ENCODE results near the gene C1RL.
A peak's percentile ranks its signal among the peaks of the same experiment; 100 is the strongest.

Gene C1RL

GRCh38 chr12:7091171-7091570 is 17.8 kb downstream of the C1RL start:
- DNase-seq: no peak

DNA sequence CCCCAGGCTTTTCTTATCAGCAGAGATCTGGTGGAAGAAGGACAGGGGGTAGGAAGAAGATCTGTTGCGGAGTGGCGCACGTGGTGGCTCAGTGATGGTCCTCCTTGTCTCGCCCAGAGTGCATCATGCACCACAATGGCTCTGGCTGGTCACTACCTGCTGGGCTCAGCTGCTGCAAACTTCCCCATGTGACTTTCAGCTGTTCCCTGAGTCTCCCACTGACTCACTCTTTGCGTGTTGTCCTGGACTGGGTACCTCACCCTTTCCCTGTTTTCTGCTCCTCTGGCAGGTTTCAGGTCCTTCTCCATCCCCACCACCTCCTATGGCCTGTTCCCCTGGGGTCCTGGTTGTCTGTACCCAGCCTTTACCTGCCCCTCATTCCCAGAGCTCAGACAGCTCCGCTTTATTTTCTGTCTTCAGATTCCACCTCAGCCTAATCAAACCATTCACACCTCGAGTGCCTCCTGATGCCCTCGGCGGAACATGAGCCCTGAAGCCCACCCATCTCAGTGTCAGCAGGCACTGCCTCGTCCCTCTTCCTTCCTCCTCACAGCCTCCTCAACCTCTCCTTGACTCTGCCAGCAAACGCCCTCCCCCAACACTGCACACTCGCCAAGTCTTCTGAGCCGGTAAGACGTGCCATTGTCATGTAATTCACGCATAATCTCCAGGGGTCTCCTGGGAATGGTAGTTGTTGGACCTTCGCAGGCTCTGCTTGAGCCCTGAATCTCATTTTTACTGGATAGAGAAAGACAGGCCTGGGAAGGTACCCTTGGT is 18.6 kb downstream of the C1RL start:
- no peak for DNase-seq

DNA sequence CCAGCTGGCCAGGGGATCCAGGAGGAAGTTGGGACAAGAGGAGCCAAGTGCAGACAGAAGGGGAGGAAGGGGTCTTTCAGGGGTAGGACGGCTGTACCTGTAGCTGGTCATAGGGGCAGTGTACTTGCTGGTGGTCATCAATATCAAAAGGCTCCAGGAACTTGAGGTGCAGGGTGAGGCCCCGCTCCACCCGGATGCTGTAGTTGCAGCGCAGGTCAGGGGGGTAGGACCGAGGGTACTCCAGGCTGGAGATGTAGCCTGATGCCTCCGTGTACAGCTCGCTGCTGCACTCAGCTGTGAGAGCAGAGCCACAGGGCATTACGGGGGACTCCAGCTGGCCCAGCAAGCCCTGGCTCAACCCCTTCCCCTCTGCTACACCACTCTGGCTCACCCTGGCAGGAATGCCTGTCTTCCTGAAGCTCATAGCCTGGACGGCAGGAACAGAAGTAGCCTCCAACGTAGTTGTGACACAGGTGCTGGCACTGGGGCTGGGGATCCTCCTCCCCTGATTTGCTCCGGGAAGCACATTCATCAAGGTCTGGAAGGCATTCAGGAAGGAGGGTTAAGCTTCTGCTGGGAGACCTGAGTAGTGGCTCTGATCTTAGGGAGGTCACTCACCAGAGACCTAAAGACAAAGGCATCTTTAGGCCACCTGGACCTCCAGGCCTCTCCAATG is 19.7 kb downstream of the C1RL start:
- DNase-seq: no peak

DNA sequence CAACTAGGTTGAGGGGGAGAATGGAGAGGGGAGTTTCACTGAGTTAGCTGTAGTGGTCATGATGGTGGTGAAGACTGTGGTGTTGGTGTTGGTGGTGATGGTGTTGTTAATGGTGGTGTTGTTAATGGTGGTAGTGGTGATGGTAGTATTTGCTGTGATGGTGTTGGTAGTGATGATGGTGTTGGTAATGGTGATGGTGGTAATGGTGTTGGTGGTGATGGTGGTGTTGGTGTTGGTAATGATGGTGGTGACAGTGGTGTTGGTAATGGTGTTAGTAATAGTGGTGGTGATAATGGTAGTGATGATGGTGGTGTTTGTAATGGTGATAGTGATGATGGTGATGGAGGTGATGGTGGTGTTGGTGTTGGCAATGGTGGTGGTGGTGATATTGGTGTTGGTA is 25.9 kb downstream of the C1RL start:
- DNase-seq: no peak

- no peak for DNase-seq
Measured at GRCh38 chr12:7081037-7081436, 28.0 kb downstream of the C1RL start.

DNA sequence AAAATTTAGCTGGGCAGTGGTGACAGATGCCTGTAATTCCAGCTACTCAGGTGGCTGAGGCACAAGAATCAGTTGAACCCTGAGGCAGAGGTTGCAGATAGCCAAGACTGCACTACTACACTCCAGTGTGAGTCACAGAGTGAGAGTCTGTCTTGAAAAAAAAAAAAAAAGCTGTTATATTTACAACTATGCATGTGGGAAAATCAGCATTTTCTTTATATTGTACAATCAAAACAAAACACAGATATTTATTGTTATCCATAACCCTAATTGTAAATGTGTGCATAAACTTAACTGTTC is 29.2 kb downstream of the C1RL start:
- DNase-seq: peak; percentile 62

GRCh38 chr12:7078163-7078562 is 30.9 kb downstream of the C1RL start:
- no peak for DNase-seq

DNA sequence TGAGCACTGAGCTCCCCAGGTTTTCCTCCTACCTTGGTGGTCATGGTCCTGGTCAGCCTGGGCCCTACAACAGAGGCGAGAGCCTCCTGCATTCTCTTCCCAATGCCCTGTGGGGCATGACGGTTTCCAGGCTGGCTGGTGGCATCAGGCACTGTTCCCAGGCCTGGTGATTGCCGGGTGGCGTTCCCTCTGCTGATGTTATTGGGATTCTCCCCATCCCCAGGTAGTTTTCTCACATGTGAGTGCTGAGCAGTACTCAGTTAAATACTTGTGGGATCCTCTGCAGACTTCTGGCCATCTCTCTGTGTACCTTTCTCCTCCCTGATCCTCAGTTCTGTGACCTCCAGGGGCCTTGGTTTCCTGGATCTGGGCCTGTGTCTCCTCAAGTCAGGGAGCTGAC is 32.5 kb downstream of the C1RL start:
- DNase-seq: no peak

GRCh38 chr12:7075939-7076338 is 33.1 kb downstream of the C1RL start:
- no peak for DNase-seq

DNA sequence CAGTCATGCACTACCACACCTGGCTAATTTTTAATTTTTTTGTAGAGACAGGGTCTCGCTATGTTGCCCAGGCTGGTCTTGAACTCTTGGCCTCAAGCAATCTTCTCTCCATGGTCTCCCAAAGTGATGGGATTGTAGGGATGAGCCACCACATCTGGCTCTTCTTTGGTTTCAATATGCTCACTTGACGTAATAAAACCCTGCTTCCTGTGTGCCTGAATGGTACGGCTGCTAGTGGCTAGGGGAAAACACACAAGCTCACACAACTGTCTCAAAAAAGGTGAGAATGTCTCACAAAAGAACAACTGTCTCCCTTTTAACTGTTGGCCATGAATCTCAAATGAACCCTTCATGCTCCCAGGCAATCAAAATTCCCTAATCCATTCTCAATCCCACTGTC is 33.5 kb downstream of the C1RL start:
- DNase-seq: no peak

- no peak for DNase-seq
Measured at GRCh38 chr12:7073946-7074345, 35.1 kb downstream of the C1RL start.

DNA sequence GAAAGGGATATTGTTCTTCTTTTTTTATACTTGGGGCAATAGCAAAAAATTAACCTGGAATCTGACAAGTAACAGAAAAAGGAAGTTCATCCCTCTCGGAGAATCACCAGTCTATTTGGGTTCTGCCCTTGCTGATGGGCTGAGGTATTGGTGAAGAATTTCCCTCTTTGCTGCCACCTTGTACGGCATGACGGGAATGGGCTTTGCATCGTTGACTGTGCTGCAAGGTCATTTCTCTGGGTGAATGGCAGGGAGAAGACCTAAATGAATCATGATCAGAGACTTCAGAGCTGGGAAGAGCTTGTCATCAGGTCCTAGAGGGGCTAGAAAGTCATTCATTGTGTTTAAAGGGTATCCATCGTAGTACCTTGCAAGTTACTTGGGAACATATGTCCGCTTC is 36.5 kb downstream of the C1RL start:
- DNase-seq: no peak

- no peak for DNase-seq
Measured at GRCh38 chr12:7072035-7072434, 37.0 kb downstream of the C1RL start.

GRCh38 chr12:7069386-7069785 is 39.6 kb downstream of the C1RL start:
- DNase-seq: no peak

- no peak for DNase-seq
Measured at GRCh38 chr12:7068994-7069346, 40.0 kb downstream of the C1RL start.

DNA sequence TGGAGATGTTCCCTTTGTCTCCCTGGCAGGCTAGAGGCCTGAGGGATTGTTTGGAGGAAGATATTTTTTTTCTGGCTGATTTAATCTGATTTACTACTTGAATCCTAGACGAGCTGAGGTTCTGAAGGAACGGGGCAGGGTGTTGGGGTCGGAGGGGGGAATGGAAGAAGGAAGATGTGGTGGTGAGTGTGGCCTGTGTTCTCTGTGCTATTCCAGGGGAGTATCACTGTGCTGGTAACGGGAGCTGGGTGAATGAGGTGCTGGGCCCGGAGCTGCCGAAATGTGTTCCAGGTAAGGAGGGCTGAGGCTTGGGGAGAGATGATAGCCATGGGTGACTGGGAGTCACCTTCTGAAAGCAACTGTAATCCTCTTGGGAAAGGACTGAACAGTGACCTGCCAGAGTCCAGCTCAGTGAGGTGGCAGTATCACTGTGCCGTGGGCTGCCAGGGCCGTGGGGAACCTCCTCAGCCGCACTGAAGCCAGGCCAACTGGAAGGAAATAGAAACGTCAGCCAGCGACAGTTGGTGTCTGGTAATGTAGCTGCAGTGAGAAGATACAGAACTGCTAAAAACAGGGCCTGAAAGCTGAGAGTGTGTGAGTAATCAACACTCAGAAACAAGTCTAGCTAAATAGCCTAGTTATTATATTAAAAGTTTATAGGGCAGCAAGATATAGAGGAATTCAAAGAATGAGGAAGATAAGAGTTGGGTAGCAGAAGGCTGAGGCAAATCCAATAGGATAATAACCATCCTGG is 40.6 kb downstream of the C1RL start:
- DNase-seq: peak; percentile 76

- DNase-seq: no peak
Measured at GRCh38 chr12:7067096-7067495, 41.9 kb downstream of the C1RL start.

- no peak for DNase-seq
Measured at GRCh38 chr12:7066596-7066995, 42.4 kb downstream of the C1RL start.

DNA sequence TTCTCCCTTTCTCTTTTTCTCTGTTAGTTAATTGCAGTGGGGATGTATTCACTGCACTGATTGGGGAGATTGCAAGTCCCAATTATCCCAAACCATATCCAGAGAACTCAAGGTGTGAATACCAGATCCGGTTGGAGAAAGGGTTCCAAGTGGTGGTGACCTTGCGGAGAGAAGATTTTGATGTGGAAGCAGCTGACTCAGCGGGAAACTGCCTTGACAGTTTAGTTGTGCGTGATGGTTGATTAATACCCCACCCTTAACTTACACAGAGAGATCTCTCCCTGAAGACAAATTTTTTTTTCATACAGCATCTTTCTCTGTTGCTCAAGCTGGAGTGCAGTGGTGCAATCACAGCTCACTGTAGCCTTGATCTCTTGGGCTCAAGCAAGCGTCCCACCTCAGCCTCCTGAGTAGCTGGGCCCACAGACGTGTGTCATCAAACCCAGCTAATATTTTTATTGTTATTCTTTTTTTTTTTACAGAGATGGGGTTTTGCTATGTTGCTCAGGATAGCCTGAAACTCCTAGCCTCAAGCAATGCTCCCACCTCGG is 43.9 kb downstream of the C1RL start:
- no peak for DNase-seq

GRCh38 chr12:7064516-7064915 is 44.5 kb downstream of the C1RL start:
- DNase-seq: no peak

DNA sequence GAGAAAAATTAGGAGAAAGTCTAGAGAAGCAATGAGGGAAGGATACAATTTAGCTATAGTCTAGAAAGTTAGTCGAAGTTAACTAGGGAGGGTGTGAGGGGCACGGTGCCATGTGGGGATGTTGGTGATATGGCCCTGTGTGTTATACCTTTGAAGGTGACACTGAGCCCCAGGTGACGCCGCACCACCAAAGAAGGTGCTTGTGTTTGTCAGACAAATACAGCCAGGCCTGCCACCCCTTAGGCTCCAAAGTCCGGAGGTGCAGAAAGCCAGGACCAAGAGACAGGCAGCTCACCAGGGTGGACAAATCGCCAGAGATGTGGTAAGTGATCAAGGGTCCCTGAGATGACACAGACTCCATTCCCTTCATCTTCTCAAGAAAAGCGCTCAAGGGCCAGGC is 47.4 kb downstream of the C1RL start:
- DNase-seq: no peak

- no peak for DNase-seq
Measured at GRCh38 chr12:7061138-7061537, 47.9 kb downstream of the C1RL start.

DNA sequence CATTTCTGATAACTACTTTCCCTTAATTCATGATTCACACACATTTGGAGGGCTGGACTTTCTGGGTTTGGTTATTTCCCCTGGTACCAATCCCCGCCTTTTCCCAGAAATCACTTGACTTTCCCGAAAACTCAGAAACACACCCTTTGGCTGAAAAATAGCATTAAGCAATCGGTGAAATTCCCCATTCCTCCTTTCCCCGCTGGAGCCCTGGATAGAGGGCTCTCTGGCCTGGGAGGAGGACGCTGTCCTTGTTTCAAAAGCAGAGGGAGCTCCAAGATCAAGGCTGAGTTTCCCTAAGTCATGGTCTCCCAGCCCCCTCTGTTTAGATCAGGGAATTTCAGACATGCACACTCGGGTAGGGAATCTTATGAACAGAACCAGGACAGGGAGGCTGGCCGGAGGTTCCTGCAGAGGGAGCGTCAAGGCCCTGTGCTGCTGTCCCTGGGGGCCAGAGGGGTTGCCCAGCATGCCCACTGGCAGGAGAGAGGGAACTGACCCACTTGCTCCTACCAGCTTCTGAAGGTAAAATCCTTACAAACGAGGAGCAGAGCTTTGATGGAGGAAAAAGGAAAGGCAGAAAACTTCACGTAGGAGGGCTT is 48.6 kb downstream of the C1RL start, which contains the start of gene C1S:
Gene C1S, plus strand, starts transcription at position 366 of the 602 bp plus-strand sequence. CDS start 1,195 bp downstream, outside the sequence.
- peak; percentile 96 for DNase-seq

Measured in NCI-H226 (cell line).